Activated CD4-positive, alpha-beta T cell treated with anti-CD3 and anti-CD28 coated beads, Interleukin-2, amount 50 U/mL, for 16 hours (primary cell): ENCODE results near the gene EIPR1.

Source experiments
- DNase-seq: peaks from one replicate; pipeline ENCODE4 v3.0.0-alpha.2; 2020

EIPR1 gene

DNA sequence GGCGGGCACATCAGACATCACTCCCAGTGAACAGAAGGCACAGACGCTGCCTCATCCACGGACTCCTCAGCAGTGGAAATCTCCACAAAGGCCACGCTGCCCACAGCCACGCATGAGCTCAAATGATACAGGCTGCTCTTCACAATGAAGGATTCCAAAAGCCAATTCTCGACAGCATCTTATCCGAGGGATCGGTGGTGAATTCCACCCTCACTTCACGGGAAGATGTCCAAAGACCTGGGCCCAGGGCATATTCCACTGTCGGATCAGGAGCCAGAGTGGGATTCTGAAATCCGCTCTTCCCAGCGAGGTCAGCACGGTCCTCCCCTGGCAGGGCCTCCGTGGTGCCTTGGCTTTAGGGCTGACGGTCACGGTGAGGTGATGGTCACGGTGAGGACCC is 55.8 kb downstream of the EIPR1 start:
- DNase-seq, result no peak

DNA sequence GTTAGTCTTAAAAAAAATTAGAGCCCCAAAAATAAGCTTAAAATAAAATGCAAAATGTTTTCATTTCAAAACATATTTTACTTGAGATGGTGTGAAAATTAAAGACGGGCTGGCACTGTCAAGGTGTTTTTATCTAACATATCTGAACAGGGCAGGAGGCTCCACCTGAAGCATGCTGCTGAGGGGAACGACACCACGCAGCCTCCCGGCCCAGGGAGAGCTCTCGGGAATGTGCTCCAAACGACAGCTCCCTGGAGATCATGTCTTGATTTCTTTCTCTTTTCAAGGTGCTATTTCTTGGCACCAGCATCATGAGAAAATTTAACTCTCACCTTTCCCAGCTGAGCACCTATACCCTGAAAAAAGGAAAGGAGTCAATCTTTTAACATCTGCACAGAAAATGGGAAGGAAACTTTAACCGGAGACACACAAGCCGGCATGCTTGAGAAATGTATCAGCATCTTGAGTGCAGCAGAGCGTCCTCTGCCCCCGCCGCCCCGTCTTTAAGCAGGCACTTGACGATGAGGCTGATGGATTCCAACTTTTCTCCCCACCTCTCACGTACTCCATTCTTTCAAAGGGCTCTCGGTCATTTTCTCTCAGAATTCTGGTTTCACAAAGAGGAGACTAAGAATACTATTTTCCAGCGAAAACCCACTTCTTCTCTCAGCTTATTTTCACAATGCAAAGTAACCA is 56.6 kb downstream of the EIPR1 start:
- no peak for DNase-seq

DNA sequence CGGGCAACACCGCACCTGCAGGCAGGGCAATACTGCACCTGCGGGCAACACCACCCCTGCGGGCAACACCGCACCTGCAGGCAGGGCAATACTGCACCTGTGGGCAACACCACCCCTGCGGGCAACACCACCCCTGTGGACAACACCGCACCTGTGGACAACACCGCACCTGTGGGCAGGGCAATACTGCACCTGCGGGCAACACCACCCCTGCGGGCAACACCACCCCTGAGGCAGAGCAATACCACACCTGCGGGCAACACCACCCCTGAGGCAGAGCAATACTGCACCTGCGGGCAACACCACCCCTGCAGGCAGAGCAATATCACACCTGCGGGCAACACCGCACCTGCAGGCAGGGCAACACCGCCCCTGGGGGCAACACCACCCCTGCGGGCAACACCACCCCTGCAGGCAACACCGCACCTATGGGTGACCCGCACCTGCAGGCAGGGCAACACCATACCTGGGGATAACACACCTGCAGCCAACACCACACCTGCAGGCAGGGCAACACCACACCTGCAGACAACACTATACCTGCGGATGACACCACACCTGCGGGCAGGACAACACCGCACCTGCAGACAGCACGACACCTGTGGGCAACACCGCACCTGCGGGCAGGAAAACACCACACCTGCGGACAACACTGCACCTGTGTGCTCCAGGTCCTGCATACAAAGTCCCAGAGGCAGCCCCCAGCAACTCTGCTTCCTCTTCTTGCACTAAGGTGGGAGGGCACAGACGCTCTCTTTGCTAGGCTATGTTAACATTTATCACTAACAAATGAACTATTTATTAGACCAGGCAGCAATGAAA is 57.7 kb downstream of the EIPR1 start:
- DNase-seq, result no peak

DNA sequence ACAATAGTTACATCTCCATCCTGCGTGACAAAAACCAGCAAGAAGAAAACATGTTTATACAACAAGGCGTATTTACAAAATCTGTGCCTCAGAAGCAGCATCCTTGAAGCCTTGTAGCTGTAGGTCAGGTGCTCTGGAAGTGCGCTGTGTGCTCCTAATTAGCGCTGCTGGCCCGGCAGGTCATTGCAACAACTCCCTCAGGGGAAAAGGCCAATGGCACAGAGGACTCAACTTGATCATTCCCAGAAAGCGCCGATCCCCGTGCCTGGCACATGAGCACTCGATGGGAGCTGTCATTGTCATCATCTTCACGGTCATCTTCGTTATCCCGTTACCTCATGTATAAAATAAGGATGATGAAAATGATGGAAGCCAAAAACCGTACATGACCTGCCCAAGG is 58.5 kb downstream of the EIPR1 start:
- DNase-seq, result no peak

DNA sequence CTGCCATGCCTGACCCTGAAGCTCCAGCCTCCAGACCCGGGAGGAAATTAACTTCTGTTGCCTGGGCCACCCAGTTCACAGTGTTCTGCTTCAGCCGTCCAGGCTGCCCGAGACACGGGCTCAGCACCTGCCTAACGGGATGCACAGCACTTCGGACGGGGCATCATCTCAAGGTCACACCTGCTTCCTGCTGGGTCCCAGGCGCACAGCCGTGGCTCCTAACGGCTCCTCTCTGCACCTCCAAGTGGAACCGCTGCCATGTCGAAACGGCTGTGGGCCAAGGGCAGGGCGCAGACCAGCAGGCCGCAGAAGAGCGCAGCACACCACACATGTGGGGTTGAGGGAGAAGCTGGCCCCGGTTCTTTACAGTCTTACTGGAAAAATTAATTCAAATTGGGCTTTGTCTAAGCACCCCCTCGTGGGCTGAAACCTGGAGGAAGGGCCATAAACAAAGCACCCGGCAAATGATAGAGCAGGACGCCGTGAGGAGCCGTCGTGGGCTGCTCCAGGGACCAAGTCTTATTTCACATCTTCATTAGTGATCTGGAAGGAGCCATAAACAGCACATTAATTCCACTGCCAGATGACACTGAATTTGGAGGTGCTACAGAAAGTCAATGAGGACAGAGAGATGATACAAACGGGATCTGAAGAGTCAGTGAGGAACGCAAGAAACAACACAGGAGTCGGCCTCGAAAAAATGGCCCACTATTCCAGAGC is 59.6 kb downstream of the EIPR1 start:
- DNase-seq, result no peak

DNA sequence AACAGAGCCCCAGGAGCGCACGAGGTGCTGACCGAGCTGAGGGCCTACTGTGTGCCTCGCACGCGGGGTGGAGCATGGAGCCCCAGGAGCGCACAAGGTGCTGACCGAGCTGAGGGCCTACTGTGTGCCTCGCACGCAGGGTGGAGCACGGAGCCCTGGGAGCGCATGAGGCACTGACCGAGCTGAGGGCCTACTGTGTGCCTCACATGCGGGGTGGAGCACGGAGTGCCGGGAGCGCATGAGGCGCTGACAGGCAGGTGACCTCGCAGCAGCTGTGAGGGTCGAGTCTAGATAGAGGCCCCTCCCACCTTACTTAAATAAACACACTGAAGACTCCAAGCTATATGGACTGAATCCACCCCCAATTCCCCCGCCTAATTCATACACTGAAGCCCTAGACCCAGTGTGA is 60.3 kb downstream of the EIPR1 start:
- DNase-seq, result no peak

DNA sequence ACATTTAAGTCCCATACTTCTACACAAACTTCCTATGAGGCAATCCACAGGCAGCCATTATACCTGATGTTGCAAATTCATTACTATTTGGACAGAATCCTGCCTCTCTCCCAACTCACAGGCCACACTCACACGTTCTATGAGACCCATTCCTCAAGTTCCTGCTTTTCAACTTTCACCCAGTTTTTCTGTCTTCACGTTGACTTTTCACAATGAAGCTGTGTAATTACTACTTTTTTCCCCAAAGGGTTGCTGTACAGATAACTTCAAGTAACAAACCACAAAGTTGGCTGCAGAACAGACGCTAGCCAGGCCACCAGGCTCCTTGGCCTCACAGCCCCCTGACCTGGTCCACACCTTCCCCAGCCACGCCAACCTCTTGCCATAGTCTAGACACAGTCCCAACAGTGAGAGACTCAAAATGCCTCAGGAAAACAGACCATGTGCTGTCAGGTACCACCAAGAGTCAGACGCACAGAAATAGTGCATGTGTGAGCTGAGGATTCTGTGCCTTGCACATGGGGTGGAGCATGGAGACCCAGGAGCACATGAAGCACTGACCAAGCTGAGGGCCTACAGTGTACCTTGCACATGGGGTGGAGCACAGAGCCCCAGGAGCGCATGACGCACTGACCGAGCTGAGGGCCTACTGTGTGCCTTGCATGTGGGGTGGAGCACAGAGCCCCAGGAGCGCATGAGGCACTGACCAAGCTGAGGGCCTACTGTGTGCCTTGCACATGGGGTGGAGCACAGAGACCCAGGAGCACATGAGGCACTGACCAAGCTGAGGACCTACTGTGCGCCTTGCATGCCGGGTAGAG is 61.0 kb downstream of the EIPR1 start:
- DNase-seq, result no peak

DNA sequence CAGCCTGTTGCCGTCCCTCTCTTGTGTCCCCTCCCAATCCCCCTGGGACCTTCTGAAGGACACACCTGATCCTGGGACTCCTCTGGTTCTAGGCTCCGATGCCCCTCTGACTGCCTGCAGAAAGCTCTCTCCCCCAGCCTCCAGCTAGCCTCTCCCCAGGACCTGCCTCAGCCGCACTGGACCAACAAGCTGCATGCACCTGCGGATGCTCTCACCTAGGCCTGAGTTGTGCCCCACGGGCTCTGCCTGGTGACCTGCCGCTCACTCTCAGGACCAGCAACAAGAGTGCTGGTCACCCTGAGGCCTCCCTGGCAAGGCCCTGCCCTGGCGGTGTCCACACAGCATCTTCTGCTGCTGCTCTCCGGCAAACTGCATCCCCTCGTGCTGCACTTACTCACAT is 63.0 kb downstream of the EIPR1 start:
- no peak for DNase-seq

DNA sequence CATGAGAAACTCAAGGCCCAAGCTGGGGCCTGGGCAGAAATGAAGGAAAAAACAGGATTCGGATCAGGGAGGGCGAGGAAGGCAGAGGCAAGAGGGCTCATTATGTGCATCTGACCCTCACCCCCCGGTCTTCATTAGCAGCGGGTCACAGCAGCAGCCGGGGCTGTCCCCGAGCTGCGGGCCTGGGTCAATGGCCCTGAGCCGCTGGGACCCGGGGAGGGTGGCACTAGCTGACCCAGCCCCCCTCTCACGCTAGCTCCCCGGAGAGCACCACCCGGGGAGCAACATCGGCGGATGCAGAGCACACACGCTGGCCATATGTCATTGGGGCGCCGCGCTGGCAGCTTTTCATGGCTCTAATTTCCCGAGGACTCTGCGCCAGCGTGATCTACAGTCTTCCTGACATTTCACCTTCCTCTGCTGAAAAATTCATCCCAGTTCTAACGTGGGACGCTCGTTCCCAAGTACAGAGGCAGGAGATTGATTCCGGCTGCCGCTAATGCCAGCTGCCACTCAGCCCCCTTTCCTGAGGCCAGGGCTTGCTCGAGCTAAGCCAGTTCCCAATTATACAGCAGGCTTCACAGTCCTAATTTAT is 63.7 kb downstream of the EIPR1 start:
- DNase-seq, result no peak

DNA sequence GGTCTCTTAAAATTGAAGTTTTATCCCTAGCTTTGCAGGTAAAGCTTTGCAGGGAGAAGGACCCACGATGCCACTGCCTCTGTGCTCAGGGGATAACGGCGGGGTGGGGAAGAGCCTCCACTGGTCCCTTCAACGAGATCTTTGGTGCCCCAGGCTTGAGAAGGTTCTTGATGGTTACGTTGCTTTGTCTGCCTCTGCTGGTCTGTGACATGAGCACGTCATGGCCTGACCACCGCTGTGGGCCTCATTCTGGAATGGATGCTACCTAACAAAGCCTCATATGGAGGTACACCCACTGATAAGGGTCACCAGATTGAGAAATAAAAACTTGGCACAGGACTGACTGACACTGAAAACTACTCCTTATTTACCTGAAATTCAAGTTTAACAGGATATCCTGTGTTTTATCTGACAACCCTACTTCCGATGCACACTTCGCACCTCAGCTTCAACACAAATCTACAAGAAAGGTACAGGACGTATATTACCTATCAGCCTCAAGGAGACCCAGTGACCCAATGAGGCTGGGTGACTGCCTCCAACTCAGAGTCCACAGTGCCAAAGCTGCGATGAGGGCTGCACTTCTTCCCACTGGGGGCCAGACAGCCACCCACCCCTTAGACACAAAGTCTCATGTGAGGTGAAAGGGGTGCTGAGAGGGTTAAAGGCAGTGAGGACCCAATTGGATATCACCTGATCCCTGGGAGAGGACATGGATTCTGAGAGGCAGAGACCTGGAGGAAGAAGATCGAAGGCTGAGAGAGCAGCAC is 64.9 kb downstream of the EIPR1 start:
- DNase-seq, result no peak

DNA sequence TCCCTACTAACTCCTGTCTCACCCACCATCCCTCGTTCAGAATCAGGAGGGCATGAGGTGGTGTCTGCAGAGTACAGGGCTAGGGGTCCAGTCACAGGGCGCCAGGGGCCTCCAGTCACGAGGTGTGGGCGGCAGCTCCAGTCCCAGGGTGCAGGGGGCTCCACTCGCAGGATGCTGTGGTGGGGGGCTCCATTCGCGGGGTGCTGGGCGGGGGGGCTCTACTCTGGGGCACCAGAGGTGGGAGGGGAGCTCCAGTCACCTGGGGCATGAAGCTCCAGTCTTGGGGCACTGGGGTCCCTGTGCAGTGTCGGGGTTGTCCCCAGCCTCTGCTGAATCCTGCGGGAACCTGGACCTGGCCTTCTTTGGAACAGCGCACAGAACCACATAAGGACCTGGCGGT is 66.0 kb downstream of the EIPR1 start:
- no peak for DNase-seq

DNA sequence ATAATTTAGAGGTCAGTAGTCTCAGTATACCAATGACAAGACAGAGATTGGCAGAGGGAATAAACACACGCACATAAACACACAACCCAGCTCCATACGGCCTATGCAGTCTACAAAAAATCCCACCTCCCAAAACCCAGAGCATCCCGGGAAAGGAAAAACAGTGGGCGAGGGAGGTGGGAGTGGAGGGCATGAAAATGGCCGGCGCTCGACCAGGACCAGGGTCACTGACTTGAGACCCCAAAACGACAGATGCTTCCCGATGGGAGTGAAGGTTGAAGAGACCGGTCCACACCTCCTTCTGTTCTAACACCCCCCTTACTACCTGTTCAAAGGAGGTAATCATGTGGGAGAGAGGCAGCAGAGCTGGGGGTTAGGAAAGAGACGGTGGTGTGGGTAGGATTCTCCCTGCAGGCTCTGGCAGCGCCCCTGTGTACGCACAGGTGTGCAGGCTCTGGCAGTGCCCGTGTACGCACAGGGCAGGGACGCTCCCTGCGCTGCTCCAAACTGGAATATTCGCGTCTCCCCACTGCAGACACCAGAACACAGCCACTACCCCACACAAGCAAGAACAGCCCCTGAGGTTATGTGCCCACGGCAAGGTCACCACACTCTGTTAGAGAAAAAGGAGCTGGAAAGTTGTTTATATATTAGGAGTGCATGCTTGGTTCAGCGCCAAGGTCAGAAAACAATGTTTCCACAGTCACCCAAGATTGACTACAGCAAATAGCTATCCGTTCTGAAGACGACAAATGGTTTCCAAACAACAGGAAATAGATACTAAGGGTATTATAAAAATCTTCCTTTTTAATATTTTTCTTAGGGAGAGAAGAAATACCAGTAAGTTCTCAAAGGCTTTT is 67.9 kb downstream of the EIPR1 start:
- DNase-seq, result no peak

DNA sequence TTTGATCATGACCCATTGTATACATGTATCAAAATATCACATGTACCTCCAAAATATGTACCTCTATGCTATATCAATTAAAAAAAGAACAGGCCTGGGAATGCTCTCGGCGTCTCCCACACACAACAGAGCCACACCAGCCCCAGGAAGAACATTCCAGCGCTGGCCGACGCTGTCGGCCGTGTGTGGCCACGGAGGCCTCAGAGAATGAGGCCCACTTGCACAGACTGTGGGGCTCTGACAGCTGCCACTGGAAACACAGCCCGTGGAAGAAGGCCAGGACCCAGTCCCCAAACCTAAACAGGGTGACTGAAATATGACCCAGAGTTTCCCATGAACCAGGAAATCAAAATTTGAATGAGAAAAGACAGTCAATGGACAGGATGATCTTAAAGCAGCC is 69.7 kb downstream of the EIPR1 start:
- DNase-seq, result no peak

DNA sequence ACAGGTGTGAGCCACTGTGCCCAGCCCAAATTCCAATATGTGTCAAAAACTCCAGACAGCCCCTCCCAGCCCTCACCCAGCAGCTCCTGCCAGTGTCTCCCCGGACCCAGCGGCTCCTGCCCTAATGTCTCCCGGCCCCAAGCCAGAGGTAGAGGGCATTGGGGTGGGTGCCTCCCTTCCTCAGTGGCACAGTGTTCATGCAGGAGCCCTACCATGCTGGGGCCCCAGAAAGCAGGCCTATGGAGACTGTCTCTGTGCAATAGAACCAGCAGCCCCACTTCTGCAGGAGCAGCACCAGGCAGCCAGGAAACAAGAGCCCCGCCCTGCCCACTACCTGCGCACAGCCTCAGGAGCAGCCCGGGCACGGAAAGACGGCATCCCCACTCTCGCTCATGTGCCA is 70.4 kb downstream of the EIPR1 start:
- no peak for DNase-seq

DNA sequence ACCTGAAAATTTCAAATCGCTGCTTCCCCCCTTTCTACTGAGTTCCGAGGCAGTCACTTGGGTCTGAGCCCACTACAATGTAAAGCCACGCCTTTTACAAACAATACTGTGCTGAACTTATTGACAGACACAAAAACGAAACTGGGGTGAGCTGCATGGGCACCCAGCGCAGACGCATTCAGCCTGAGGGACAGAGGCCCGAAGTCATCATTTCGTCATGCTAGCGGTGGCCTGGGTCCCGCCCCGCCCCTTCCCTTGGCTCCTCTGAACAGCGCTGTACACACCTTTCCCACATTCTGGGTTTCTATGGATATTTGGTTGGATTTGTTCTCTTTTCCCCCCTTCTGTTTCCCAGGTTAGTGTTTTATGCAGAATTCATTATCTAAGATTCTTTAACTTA is 71.7 kb downstream of the EIPR1 start:
- DNase-seq, result no peak

DNA sequence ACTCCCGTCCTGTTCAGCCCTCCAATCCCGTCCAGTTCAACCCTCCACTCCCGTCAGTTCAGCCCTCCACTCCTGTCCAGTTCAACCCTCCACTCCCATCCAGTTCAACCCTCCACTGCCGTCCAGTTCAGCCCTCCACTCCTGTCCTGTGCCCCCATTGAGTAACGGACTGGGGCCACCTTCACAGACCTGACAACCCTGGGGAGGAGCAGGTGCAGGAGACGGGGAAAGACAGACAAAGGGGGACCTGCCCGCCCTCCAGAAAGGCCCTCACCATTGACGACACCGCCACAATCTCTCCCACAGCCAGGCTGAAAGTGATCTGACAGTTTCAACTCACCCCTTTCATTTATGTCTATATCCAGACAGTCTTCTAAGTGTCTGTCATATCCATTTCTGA is 72.2 kb downstream of the EIPR1 start:
- no peak for DNase-seq

DNA sequence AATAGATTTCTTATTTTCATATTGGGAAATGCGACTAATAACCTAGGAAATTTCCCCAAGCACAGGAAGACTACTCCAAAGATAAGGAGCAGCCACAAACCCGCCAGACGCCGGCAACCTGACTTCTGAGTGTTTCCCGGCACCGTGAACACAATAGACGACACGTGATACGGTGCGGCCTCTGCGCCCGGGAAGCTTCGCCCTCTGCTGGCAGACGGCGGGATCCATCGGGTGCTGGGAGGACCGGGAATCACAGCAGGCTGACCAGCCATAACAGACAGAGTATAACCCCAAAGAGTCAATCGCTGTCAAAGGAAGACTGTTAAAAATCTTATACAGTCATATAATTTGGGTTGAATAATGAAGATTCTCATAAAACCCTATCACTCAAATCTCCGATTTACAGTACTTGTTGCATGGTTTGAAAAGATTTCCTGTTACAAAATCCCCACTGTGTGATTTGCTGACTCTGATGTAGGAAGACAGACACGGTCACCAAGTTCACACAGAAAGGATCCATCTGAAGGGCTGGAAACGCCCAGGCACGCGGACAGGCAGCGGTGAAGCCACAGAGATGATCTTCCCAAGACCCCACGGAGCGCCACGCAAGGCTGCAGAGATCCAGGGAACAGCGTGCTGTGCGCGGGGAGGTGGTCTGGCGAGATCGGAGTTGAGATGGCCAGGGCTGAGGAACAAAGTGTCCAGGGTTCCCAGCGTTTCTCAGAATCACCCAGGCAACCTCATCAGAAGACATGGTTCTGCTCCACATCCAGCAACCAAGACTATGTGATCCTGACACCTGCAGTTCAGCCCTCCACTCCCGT is 73.8 kb downstream of the EIPR1 start:
- DNase-seq, result peak; percentile 79

DNA sequence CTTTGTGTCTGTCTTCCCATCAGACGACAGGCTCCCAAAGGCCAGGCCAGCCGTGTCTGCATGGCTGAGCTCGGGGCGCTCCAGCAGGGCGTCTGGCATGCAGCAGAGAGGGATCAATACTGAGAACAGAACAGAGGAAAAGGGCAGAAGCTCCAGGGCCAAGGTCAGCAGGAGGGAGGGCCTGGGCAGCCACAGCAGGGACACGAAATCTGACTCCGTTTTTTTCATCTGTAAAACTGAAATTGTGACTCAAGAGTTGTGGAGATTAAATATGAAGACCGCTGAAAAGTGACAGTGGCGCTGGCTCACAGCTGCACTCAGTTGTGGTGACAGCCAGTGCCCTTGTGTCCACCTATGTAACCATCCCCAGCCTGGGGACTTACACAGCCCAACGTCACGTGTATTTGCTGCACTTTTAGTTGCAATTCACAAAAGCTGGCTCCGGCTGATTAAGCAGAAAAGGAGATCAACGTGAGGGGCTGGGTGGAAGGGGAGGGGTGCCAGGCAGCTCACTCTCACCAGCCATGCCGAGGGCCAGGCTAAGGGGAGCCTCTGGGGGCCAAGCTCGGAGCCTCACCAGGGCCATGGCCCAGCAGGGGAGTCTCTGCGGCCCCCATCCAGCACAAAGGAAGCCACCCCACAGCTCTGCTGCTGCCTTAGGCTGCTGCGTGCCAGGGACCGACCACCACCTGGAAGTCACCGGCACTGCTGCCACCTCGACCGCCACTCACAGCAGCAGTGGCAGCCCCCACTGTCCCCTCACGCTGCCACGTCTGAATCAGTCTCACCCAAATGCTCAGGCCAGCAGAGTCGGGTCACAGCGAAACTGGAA is 74.7 kb downstream of the EIPR1 start:
- no peak for DNase-seq

DNA sequence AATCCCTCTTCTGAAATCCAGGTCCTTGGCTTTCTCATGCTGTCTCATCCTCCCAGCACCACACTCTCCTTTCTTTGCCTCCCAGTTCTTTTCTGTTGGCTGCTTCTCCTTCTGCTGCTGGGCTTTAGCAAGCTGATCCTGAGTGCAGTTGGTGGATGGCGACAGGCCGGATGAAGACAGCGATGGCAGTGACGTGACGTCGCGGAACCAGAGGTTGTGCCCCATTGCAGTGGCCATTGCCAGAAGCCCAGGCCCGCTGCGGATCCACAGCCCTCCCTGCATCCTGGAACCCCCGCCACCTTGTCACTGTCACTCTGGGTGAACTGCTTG is 75.2 kb downstream of the EIPR1 start:
- DNase-seq, result no peak
